HG03432 (cell line): Measurements from ENCODE around the gene CTIF.

Experiments used
- ATAC-seq: cut with Tn5 transposase; IDR thresholded peaks from one replicate; pipeline ENCODE4 v1.9.1; 2021; ENCODE audit warnings: mild to moderate bottlenecking, moderate library complexity; ENCODE audit not compliant: unreplicated experiment

Gene CTIF

DNA sequence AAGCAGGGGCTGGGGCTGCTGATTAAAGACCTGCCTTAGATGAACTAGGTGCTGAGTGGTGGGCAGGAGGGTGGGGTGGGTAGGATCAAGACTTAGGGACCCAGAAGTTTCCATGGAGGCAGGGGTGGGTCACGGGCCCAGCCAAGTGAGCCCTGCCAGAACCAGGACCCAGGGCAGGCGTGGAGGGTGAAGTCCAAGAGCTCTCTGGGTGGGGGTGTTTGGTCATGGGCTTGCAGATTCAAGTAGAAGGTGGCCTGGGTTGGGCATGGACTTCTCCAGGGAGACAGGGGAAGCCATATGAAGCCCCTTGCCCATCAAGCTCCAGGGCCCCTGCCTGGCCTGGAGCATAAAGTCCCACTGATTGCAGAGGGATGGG, 243.1 kb downstream of the CTIF start:
- no peak for ATAC-seq

DNA sequence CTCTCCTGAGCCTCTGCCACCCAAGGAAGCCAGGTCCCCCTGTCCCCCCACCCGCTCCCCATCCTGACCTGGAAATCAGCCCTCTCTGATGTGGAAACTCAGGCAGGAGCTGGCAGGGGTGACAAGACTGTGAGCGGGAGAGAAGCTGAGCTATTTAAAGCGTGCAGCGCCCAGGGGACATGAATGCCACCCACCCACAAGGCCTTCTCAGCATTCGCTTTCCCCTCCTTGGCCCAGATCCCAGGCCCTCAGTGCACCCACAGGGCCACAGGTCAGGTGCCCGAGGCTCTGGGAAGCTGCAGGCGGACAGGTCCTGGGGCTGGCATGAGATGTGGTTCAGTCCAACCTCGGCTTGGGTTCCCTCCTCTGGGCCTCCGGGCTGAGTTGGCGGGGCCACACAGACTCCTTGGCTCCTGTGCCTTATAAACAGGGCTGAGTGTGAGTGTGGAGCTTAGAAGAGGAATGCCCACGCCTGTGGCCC, 243.6 kb downstream of the CTIF start:
- no peak for ATAC-seq

DNA sequence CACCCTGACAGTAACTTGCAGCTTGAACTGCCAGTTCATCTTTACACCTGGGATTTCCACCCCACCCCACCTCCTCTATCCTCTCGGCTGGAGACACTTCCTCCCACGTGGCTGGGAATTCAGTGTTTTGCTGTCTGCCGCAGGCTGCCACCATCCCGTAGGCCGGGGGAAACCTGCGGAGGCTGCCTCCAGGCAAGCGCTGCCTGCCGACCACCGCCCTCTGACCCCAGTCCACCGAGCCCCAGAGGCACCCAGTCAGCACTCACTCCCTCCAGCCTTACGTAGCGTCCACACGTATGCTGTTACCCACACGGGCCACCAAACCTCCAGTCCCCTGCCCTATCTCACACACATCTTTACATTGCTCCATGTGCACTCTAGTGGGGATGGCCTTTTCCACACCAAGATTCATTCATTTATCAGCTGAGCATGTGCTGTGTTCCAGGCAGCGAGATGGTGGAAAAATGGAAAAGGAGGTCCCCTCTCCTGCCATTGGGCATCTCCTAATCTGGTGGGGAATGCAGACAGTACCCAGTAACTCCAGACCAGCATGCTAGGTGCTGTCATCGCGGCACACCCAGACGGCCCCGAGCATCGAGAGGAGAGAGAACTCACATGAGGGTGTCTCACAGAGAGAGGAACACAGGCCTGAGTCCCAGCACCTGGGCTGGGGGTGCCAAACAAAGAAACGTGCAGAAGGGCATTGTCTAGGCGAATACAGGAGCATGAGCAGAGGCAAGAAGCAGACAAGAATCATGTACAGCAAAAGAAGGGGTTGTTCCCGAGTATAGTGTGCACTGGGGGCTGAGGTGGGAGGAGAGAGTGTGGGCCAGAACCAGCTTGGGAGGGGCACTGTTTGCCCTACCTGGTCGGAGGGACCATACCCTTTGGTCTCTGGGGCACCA, 245.0 kb downstream of the CTIF start:
- no peak for ATAC-seq

DNA sequence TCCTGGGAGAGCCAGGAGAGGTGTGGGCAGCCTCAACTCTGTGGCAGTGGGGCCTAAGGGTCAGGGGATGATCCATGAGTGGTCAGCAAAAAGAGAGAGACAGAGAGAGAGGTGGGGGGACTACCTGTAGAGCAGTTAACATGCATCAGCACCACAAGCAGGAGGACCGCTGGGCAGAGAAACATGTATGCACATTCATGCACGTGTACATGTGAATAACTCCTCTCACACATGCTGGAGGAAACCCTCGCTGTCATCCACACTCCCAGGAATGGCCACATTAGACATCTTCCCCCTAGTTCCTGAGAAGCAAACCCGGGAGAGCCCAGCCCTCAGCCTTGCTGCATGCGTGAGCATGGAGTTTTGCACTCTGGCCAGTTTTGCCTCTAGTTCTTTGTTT, 245.8 kb downstream of the CTIF start:
- no peak for ATAC-seq

DNA sequence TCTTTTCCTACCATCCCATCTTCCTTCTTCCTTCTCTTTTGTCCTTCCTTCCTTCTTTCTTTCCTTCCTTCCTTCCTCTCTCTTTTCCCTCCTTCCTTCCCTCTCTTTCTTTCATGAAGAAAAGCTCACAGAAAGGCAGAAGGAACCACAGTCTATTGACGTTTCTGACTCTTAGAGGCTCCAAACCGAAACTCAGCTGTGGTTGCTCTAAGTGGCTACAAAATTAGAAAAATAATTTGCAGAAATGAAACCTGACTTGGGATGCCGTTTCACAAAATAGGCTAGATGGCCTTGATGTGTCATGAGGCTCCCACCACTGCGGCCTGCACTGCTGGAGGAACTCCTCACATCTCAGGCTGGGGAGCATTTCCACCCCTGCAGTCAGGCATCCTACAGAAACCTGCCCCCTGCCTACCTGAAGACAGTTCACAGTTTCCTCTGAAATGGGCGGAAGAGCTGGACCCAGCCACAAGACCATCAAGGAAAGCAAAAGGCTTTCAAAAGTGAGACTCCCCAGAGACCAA, 246.3 kb downstream of the CTIF start:
- peak; percentile 90 for ATAC-seq

DNA sequence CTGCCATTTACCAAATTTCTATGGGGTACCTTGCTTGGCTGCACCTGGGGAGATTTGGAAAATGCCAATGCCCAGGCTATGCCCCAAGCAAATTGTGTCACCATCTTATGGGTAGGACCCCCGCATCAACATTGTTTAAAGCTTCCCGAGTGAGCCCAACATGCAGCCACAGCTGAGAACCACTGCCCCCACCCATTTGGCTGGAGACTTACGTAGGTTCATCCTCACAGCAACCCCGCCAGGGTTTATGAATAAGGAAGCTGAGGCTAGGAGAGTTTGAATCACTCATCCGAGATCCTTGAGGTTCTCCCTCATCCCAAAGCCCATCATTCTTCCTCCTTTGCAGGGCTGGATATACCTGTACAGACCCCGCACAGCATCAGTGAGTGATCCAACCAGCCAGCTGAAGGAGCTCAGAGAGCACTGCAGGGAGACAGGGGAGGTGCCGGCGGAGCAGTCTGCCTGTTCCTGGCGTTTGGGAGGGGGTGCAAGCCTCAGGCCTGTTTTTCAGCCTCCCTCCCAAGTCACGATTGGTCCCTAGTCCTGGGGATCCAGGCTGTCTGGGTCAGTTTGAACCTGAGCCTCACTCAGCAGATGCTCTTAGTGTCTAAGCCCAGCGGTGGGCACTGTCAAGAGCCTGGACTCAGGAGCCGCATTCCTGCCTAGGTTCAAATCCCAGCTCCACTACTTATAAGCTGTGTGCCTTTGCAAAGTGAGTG, 247.1 kb downstream of the CTIF start:
- ATAC-seq = no peak

DNA sequence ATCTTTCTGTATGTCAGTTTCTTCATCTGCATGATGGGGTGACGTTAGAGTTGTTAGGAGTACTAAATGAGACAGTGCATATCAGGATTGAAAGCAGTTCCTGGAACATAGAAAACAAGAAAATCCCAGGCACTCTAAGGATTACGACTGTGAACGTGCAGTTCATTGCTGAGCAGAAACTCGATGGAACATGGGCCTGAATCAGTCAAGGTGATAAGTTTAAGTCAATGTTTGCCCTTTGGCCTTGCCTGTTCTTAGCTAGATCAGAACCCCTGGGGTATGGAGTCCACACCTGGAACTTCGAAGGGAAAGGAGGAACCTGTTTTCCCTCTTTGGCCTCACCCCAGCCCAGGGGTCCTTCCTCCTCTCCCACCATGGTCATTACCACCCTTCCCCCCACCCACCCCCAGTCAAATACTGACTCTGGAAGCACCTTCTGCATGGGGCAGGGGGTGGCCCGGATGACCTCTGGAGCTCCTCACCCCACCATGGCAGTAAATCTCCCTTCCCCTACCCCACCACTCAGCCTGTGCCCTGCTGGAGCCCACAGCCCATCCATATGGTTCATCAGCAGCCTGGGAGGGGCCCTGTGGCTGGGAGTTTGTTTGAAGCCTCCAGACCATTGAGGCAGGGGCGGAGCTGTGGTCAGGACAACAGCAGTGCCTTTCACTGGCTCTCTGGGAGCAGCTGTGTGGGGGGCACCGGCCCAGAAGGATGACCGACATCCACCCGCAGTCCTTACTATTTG, 247.8 kb downstream of the CTIF start:
- no peak for ATAC-seq

DNA sequence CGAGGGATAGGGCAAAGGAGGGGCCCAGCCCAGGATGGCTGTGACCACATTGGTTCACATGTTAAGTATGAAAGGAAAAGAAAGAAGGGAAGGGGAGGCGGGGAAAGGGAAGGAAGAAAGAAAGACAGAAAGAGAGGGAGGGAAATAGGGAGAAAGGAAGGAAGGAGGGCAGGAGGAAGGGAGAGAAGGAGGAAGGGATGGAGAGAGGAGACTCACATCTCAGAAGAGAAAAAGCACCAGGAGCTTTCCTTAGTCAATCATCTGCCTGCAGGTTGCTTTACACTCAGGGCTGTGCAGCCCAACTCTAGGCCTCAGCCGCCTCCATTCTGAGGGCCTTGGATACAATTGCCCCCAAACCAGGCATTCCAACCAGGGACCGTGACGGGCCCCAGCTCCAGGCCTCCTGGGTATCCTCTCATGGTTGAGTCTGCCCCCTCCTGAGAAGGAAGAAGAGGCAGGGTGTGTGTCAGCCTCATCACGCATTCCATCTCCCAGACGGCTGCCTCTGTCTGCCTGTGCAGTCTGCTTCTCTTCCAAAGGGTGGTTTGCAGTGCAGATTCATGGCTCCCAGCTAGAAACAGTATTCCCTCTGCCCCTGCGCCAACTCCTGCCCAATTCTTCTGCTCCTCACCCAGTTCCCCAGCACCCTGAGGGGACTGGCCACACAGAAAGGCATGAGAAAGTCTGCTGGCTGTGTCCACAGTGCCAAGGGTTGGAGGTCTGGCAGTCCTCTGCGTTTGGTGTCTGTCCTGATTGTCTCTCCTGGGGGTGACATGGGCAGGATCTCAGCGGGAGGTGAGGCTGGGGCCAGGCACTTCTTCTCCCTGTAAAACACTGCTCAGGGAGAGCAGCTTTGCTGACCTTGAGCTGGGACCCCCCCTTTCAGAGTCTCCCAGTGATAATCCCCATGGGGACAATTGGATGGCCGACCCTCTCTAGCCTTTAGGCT, 248.6 kb downstream of the CTIF start:
- ATAC-seq = no peak

DNA sequence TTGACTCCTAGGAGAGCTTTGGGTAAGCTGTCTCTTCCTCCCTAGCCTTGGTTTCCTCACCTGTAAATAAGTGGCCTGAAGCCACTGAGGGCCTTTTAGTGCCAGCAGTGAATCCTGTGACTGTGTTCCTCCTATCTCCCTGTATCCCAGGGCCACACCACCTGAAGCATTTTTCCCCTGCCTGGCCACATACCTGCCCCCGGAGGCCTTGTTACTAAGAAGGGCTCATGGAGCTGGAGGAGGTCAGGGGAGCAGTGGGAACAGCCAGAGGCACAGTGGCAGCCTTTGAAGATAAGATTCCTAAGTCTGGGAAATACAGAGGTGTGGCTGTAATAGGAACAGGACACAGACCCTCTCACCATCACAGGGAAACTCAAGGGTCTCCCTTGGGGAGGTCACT, 249.5 kb downstream of the CTIF start:
- ATAC-seq = no peak

DNA sequence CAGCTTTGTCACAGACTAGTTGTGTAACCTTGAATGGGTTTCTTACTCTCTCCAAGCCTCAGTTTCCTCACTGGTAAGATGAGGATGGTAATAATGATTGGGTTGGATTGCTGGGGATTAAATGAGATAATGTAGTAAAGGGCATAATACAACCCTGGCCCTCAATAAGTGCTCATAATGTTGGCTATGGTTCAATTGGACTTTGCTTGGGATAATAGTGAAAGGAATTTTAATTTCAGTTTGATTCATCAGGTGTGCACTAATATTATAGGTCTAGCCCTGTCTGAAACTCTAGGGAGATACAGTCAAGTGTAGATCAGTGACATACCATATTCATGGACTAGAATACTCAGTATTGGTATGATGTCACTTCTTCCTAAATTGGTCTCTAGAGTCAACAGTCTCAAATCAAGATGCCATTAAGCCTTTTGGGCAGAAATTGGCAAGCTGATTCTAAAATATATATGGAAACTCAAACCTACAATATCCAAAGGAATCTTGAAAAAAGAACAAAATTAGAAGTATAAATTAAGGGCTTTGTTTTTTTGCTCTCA, 250.5 kb downstream of the CTIF start:
- no peak for ATAC-seq

DNA sequence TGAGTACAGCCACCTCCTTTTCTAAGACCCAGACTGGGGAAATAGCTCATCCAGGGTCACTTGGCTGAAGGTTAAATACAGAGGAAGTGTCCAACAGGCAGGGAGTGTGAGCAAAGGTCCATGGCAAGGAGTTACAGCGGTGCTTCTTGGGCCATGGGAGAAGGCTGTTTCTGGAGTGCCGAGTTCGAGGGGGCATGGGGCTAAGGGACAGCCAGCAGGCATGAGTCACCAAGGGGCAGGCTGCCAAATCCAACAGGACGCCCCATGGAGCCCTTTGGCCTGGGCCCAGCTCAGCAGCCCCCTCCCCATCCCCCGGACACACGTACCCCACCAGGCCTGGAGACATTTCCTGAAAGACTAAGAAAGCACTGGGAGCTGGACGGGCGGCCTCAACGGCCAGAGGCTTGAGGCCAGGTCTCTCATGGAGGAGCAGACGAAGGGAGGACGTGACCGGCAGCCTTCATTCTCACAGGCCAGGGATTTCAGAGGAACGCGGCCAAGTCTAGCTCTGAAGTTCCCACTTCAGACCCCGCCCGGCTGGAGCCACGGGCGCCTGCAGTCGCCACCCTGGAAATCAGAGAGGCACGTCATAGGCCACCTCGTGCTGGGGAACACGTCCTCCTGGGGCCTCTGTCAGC, 251.5 kb downstream of the CTIF start:
- no peak for ATAC-seq

DNA sequence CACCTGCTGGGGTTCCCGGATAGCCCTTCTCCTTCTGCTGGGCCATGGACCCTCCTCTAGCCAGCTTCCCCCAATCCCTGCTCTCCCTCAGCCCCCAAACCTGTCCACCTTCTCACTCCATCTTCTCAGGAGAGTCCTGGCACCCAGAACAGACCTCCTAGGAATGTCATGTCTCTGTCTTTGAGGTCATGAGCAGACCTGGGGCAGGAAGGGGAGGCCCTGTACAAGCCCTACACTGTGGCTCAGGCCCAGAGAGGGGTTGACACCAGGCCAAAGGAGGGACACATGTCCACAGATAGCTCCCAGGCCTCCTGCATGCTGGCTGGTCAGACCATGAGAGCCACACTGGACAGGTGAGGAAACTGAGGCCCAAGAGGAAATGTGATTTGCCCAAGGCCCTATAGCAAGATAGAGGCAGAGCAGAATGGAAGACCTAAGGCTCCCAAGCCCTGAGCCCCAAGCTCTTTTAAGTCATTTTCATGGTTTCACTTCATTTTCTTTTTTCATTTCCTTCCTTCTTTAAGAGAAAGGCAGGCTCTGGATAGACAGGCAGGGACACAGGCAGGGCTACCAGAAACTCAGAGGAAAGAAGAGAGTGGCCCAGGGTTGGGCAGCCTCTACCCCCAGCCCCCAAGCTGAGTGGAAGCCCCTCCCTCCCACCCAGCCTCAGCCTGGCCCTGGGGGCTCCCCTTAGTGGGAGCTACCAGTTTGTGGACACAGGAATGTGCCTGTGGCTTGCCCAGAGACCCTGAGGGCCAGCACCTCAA, 252.2 kb downstream of the CTIF start:
- no peak for ATAC-seq

DNA sequence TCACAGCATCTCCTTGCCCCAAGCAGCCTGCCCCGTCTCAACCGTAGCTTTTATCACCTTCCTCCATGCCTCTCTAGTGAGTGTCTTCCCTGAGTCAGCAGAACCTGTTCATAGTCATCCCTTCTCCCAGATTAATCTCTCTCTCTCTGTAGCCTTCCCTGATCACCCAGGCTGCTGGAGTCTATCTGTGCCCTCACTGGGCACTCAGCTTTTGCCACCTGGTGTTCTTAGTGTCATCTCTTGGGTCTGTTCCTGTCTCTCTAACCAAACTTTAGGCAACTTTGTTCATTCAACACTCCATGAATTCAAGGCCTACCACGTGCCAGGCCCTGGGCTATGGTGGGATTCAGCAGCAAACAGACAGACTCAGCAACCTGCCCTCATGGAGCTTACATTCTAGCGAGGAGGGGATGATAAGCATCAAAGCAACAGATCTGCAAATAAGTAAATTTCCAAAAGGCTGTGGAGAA, 252.8 kb downstream of the CTIF start:
- ATAC-seq = no peak

DNA sequence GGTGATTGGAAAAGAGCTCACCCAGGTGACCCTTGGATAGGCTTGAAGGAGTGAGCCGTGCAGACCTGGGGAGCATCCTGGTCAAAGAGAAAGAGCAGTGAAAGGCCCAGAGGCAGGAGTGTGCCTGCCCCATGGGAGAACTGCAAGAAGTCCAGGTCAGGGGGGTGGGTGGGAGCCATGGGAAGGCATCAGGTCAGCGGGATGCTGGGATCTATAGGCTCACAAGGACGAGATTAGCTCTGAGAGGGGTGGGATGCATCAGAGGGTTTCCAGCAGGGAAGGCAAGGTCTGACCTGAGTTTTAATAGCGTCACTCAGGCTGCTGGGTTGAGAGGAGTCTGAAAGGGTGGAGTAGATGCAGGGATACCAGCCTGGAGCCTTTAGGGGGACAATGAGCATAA, 253.3 kb downstream of the CTIF start:
- ATAC-seq = no peak

DNA sequence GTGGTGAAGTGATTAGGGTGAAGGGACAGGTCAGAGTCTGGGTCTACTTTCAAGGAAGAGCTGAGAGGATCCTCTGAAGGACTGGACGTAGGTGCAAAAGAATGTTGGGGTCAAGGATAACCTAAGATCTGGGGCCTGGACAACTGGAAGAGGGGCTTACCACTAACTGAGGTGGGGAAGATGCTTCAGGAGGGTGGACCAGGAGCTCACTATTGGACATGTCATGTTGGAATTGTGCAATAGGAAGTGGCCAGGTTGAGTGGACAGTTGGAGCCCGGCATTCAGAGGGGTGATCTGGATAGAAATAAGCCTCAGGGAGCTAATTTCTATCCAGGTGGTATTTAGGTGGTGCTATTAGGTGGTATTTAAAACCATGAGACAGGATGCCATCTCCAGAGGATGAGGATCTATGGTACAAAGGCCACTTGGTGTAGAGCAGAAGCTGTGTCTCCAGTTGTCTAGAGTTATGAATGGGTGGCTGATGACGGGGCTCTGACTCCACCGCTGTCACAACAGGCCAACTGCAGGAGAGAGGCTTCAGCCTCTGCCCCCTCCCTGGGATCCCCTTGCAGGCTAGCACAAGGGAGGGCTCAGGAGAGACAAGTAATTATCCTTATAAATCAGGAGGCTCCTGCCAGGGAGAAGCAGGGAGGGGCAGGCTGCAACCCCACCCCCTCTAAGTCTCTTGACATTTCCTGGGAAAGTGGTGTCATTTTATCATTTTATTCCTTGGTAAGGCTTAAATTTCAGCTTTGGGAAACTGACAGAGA, 254.0 kb downstream of the CTIF start:
- ATAC-seq = no peak

DNA sequence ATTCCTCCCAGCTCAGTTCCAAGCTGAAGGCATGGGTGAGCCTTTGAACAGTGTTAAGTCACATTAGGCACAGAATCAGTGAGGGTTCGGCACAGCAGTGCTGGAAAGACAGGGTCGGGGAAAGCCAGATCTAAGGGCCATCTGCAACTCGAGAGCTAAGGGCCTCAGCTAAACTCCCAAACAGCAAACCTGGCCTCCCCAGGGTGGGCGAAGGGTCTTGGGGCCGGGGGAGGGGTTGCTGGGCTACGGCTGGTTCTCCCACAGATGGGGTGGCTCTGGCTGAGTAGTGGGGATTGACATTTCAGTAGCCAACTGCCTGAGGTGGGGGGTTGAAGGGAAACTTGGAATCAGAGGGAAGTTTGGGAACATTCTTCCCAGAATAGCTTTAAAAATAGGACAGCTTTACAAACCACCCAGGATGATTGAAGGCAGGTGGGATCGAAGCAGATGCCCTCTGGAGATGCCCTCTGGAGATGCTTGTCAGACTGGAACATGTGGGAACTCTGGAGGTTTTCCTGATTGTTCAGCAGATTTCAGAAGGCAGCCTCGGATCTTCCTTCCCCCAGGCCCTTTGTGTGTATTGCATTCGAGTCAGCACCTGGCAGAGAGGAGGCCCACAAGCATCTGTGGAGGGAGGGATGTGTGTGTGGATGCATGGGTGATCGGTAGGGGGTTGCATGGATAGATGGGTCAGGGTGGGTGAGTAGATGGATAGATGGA, 255.6 kb downstream of the CTIF start:
- no peak for ATAC-seq

DNA sequence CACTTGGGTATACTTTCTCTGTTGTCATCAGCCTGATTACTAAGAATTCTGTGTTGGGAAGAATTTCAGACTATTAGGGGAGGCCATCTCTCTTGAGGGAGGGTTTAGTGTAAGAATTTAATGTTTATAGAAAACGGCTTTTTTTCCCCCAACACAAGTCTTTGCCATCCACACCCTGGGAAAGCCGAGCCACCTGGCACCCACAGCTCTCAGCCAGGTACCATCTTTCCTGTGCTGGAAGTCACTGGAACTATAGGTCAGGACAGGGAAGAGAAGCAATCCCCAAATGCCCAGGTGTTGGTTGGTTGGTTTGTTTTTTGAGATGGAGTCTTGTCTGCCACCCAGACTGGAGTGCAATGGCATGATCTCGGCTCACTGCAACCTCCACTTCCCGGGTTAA, 256.9 kb downstream of the CTIF start:
- ATAC-seq = no peak
